HepG2 (cell line): ENCODE results near the gene F7. TPM values are rescaled to one million over a fixed set of nuclear protein-coding genes. Genes with fewer than 3 reads are reported as not detected.

Experiments
- ATAC-seq: fragments of 200-7000 bp; cut with Tn5 transposase; 3 replicates; pipeline ENCODE4 v1.9.1; 2020; ENCODE audit warnings: mild to moderate bottlenecking, moderate library complexity
- BruUV-seq: library from RNA; stranded (reverse); fragments of 400-500 nt; replicated peaks from 2 replicates; lab custom pipeline; 2021; lab: Mats Ljungman, UMichigan
- CTCF ChIA-PET: fragments of 300-600 bp; formaldehyde crosslinking; extraction: SDS; loops from one replicate; lab custom pipeline; 2021; ENCODE audit warnings: low total read pairs, inconsistent platforms, low intra/inter-chr PET ratio; lab: Yijun Ruan, JAX
- POLR2A ChIA-PET: fragments of 350-600 bp; sonication (Branson Sonifier 250); formaldehyde crosslinking; loops from one replicate; lab custom pipeline; 2020; ENCODE audit warnings: antibody characterized with exemption, inconsistent platforms; lab: Yijun Ruan, JAX
- DNase-seq: peaks from one replicate; pipeline ENCODE4 v3.0.0-alpha.2; 2015; ENCODE audit warnings: low spot score
- FAIRE-seq: peaks from 3 replicates; lab custom pipeline; 2011; peaks lifted over from hg19 to GRCh38; lab: Jason Lieb, UNC
- H2AFZ ChIP-seq: one replicate; pipeline ENCODE4 v1.6.1; 2011; ENCODE audit warnings: low read length, inconsistent platforms
- H3K27ac ChIP-seq: fragments of 300-600 bp; 3 replicates; pipeline ENCODE4 v1.8.0; 2011; ENCODE audit warnings: mixed run types, mild to moderate bottlenecking, mixed read lengths, low read length, inconsistent platforms; ENCODE audit not compliant: insufficient read depth; ENCODE audit errors: extremely low read length
- H3K27me3 ChIP-seq, 2 experiments: fragments of 200-600 bp in 1 of 2; 2 replicates in 1 of 2; 3 replicates in 1 of 2; pipeline versions ENCODE4 v1.6.0 to v1.8.0; 2011; ENCODE audit warnings: low read length in 2 of 2, mild to moderate bottlenecking in 2 of 2, moderate library complexity in 2 of 2, inconsistent platforms in 1 of 2; ENCODE audit not compliant: insufficient read depth in 2 of 2, control insufficient read depth in 1 of 2
- H3K36me3 ChIP-seq, 2 experiments: fragments of 200-600 bp in 1 of 2; replicated peaks in 1 of 2; 2 replicates in 1 of 2; 3 replicates in 1 of 2; pipeline versions ENCODE4 v1.5.1 to v1.8.0; 2011; ENCODE audit warnings: low read length in 2 of 2, inconsistent platforms in 1 of 2; ENCODE audit not compliant: insufficient read depth in 2 of 2, control insufficient read depth in 1 of 2
- H3K4me1 ChIP-seq: 2 replicates; pipeline ENCODE4 v1.5.1; 2012; ENCODE audit warnings: low read length, inconsistent platforms; ENCODE audit not compliant: insufficient read depth
- H3K4me2 ChIP-seq: 2 replicates; pipeline ENCODE4 v1.6.0; 2011; ENCODE audit warnings: low read depth, low read length, inconsistent platforms
- H3K4me3 ChIP-seq, 3 experiments: fragments of 200-600 bp in 1 of 3; sonication (generic), shearing (Covaris generic) in 1 of 3; replicated peaks in 1 of 3; 2 replicates each; pipeline ENCODE4 v1.5.1; 2011 to 2016; ENCODE audit warnings: low read length in 3 of 3, inconsistent platforms in 2 of 3, low read depth in 2 of 3, mild to moderate bottlenecking in 2 of 3, control low read depth in 1 of 3, mixed read lengths in 1 of 3; ENCODE audit not compliant: insufficient read depth in 1 of 3
- H3K79me2 ChIP-seq: one replicate; pipeline ENCODE4 v1.6.1; 2011; ENCODE audit warnings: low read length, inconsistent platforms; ENCODE audit not compliant: insufficient read depth
- H3K9ac ChIP-seq: 2 replicates; pipeline ENCODE4 v1.6.0; 2011; ENCODE audit warnings: mild to moderate bottlenecking, low read depth, low read length, inconsistent platforms; ENCODE audit not compliant: insufficient read depth
- H3K9me3 ChIP-seq: 2 replicates; pipeline ENCODE4 v1.5.1; 2012; ENCODE audit warnings: mild to moderate bottlenecking, low read length
- H4K20me1 ChIP-seq: 2 replicates; pipeline ENCODE4 v1.6.0; 2011; ENCODE audit warnings: inconsistent platforms, mild to moderate bottlenecking, low read length, moderate library complexity; ENCODE audit not compliant: insufficient read depth
- ATM ChIP-seq: fragments of 450-650 bp; IDR thresholded peaks from 2 replicates; pipeline ENCODE4 v1.7.1; 2017; ENCODE audit warnings: mild to moderate bottlenecking, borderline replicate concordance
- FOXC1 ChIP-seq: sonication (generic); formaldehyde crosslinking; IDR thresholded peaks from 2 replicates; pipeline ENCODE4 v1.8.0; 2022; ENCODE audit warnings: mild to moderate bottlenecking, missing genetic modification reagents, borderline replicate concordance
- GATAD2A ChIP-seq: IDR thresholded peaks from 2 replicates; pipeline ENCODE4 v1.6.1; 2016
- ISX ChIP-seq: sonication (generic); formaldehyde crosslinking; conservative IDR thresholded peaks from 2 replicates; pipeline ENCODE4 v1.5.0; 2020; ENCODE audit warnings: missing genetic modification reagents
- NCOA5 ChIP-seq: sonication (generic); formaldehyde crosslinking; IDR thresholded peaks from 2 replicates; pipeline ENCODE4 v1.4.0; 2020; ENCODE audit warnings: missing genetic modification reagents
- NKX3-1 ChIP-seq: sonication (generic); formaldehyde crosslinking; IDR thresholded peaks from 2 replicates; pipeline ENCODE4 v1.5.0; 2020; ENCODE audit warnings: missing genetic modification reagents
- PRPF4 ChIP-seq: fragments of 200-400 bp; formaldehyde crosslinking; IDR thresholded peaks from 2 replicates; pipeline ENCODE4 v1.6.1; 2016; ENCODE audit warnings: low read length, low read depth; ENCODE audit not compliant: poor library complexity, severe bottlenecking
- SOX13 ChIP-seq, 3 experiments: fragments of 450-650 bp in 1 of 3; sonication (generic) in 1 of 3; formaldehyde crosslinking in 1 of 3; IDR thresholded peaks in 2 of 3; conservative IDR thresholded peaks in 1 of 3; 2 replicates each; pipeline versions ENCODE4 v1.5.0 to v1.6.1; 2016 to 2020; ENCODE audit warnings: antibody characterized with exemption in 1 of 3, mild to moderate bottlenecking in 1 of 3, missing compliant biosample characterization in 1 of 3, missing genetic modification reagents in 1 of 3, moderate library complexity in 1 of 3
- TBX2 ChIP-seq: sonication (generic); formaldehyde crosslinking; IDR thresholded peaks from 2 replicates; pipeline ENCODE4 v1.5.0; 2020; ENCODE audit warnings: missing genetic modification reagents, mild to moderate bottlenecking, borderline replicate concordance
- ZNF235 ChIP-seq: sonication (generic); formaldehyde crosslinking; IDR thresholded peaks from 2 replicates; pipeline ENCODE4 v1.8.1; 2023; ENCODE audit warnings: mild to moderate bottlenecking, missing genetic modification reagents, borderline replicate concordance
- ZNF33A ChIP-seq: sonication (generic); formaldehyde crosslinking; IDR thresholded peaks from 2 replicates; pipeline ENCODE4 v1.5.1; 2020; ENCODE audit warnings: missing genetic modification reagents, mild to moderate bottlenecking, moderate library complexity, borderline replicate concordance
- WGBS: methylation state at CpG from one replicate; pipeline ENCODE4 v1.1.6; 2017; ENCODE audit warnings: low lambda C conversion rate; 5-methylcytosine and 5-hydroxymethylcytosine counted together
- in situ Hi-C: cut with HindIII; loops from 2 replicates; pipeline ENCODE4 v1.10.0; 2017; ENCODE audit warnings: low pct_unique_long_range_greater_than_20kb; ENCODE audit not compliant: extremely low pct_ligation_motif_present
- intact Hi-C: fragments of 100-400 bp; cut with micrococcal nuclease; formaldehyde crosslinking; loops from one replicate; pipeline ENCODE4 v1.10.0; 2022; ENCODE audit not compliant: unreplicated experiment
- polyA plus RNA-seq, 8 experiments: library from polyadenylated mRNA; depleted of rRNA in 3 of 8; stranded (reverse) in 7 of 8; unstranded in 1 of 8; fragments of >200 nt; fragmentation: Illumina TruSeq in 4 of 8; extraction: Trizol in 4 of 8; gene quantifications; 2 replicates each; pipeline versions ENCODE4 v1.2.1 to v1.2.3, GENCODE V29; 2011 to 2016; ENCODE audit warnings: low read depth in 4 of 8, missing spikeins in 1 of 8, mixed read lengths in 1 of 8; ENCODE audit not compliant: insufficient read depth in 1 of 8
- total RNA-seq, 5 experiments: library from RNA; depleted of rRNA; stranded (reverse); fragments of >200 nt; fragmentation: Illumina TruSeq; extraction: Trizol; gene quantifications; 2 replicates each; pipeline ENCODE4 v1.2.3, GENCODE V29; 2016; ENCODE audit warnings: low read depth in 1 of 5
- TF ChIP-seq, protein P1 (sequence below): IDR thresholded peaks from 2 replicates; pipeline ENCODE4 v1.6.1; 2016; ENCODE audit warnings: missing compliant biosample characterization, missing genetic modification reagents, borderline replicate concordance
- TF ChIP-seq, protein P2 (sequence below): sonication (generic); formaldehyde crosslinking; IDR thresholded peaks from 2 replicates; pipeline ENCODE4 v1.9.0; 2021; ENCODE audit warnings: missing genetic modification reagents, borderline replicate concordance
- TF ChIP-seq, protein P3 (sequence below): sonication (generic); formaldehyde crosslinking; IDR thresholded peaks from 2 replicates; pipeline ENCODE4 v1.4.0; 2020; ENCODE audit warnings: missing genetic modification reagents, mild to moderate bottlenecking, borderline replicate concordance

Gene F7
- total and polyA plus RNA-seq, 2 of the 13 experiments (the other 11 are each of a cell fraction or from before 2014, with no cell fraction given): 12.6 to 26.5 TPM

DNA sequence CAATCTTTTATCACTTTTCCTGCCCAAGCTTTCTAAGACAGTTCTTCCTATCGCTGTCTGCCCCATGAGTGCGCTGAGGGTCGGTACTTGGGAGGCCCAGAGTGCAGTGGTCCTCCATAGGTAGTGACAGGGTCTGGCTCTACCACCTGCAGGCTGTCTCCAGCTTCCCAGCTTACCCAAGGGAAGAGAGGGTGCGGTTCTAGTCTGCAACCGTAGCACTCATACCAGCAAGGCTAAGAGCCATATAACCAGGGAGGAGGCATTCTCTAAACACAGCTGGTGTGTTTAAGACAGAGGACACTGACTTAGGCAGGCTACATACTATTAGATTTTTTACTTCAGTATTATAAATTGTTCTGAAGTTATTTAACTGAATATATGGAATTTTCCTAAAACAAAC lies 61.1 kb downstream of the F7 start:
- Histone ChIP-seq H3K36me3 (peaks cover 0 to 5% of the 10 kb centered on the region in 2 experiments; a peak in 3 of 5 replicates), H3K4me1 (peaks cover 31% of the 10 kb centered on the region), H3K9me3 (no peaks in the 10 kb centered on the region), H3K27me3 (no peaks in the 10 kb centered on the region), H3K4me3 (no peak overlapping the region), H3K4me2 (no peak overlapping the region), H3K27ac (no peak overlapping the region), H3K9ac (no peak overlapping the region), H4K20me1 (no peaks in the 10 kb centered on the region), H2AFZ (no peak overlapping the region), H3K79me2 (no peaks in the 10 kb centered on the region)
- TF ChIP-seq SOX13 (IDR thresholded peaks at IDR 0.05): no peak
- no peak for TF ChIP-seq SOX13 (CRISPR knock-in tag; conservative IDR thresholded peaks at IDR 0.05 in 1 of 2, IDR thresholded peaks at IDR 0.05 in 1 of 2)
- no peak for TF ChIP-seq PRPF4
- no peak for TF ChIP-seq TBX2 (CRISPR knock-in tag)
- TF ChIP-seq, protein P1, sequence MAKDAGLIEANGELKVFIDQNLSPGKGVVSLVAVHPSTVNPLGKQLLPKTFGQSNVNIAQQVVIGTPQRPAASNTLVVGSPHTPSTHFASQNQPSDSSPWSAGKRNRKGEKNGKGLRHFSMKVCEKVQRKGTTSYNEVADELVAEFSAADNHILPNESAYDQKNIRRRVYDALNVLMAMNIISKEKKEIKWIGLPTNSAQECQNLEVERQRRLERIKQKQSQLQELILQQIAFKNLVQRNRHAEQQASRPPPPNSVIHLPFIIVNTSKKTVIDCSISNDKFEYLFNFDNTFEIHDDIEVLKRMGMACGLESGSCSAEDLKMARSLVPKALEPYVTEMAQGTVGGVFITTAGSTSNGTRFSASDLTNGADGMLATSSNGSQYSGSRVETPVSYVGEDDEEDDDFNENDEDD (CRISPR knock-in tag): no peak
- TF ChIP-seq GATAD2A (CRISPR knock-in tag): no peak
- no peak for TF ChIP-seq ZNF235 (CRISPR knock-in tag)
- no peak for TF ChIP-seq ATM
- no peak for TF ChIP-seq NKX3-1 (CRISPR knock-in tag)
- TF ChIP-seq ZNF33A (CRISPR knock-in tag): no peak
- no peak for TF ChIP-seq NCOA5 (CRISPR knock-in tag)
- no peak for TF ChIP-seq FOXC1 (CRISPR knock-in tag)
- TF ChIP-seq, protein P2, sequence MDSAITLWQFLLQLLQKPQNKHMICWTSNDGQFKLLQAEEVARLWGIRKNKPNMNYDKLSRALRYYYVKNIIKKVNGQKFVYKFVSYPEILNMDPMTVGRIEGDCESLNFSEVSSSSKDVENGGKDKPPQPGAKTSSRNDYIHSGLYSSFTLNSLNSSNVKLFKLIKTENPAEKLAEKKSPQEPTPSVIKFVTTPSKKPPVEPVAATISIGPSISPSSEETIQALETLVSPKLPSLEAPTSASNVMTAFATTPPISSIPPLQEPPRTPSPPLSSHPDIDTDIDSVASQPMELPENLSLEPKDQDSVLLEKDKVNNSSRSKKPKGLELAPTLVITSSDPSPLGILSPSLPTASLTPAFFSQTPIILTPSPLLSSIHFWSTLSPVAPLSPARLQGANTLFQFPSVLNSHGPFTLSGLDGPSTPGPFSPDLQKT: no peak
- TF ChIP-seq, protein P3, sequence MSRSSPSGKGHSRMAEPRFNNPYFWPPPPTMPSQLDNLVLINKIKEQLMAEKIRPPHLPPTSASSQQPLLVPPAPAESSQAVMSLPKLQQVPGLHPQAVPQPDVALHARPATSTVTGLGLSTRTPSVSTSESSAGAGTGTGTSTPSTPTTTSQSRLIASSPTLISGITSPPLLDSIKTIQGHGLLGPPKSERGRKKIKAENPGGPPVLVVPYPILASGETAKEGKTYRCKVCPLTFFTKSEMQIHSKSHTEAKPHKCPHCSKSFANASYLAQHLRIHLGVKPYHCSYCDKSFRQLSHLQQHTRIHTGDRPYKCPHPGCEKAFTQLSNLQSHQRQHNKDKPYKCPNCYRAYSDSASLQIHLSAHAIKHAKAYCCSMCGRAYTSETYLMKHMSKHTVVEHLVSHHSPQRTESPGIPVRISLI (CRISPR knock-in tag): no peak
- no peak for TF ChIP-seq ISX (CRISPR knock-in tag)
- 97% methylated on average over 5 of the region's 5 CpGs for WGBS
- ATAC-seq (no peak), FAIRE-seq (no peak), DNase-seq (no peak)
- ChIA-PET POLR2A (no interaction called here), CTCF (no interaction called here)
- in situ Hi-C loops: no loop called here
- intact Hi-C loops: no loop called here
- BruUV-seq: no TSS peak
